OCI-LY3 (cell line): Measurements from ENCODE around the gene MLNR.

Experiments used
- H2AFZ ChIP-seq: fragments of 200-600, 300-600 bp; shearing (Covaris generic); 2 replicates; pipeline ENCODE4 v1.6.0; 2014; ENCODE audit warnings: antibody characterized with exemption, low read depth, low read length
- H3K27ac ChIP-seq: fragments of 200-600, 300-600 bp; sonication (generic); 2 replicates; pipeline ENCODE4 v1.5.1; 2014; ENCODE audit warnings: mild to moderate bottlenecking, low read length, moderate library complexity, mixed read lengths
- H3K27me3 ChIP-seq: fragments of 200-600, 300-600 bp; sonication (generic); 2 replicates; pipeline ENCODE4 v1.6.1; 2014; ENCODE audit warnings: low read depth, low read length, mixed read lengths
- H3K36me3 ChIP-seq: fragments of 200-600, 300-600 bp; sonication (generic); replicated peaks from 2 replicates; pipeline ENCODE3; 2014; ENCODE audit warnings: low read depth, low read length, mixed read lengths
- H3K4me1 ChIP-seq: fragments of 300-600, 200-600 bp; sonication (generic); 2 replicates; pipeline ENCODE4 v1.6.1; 2014; ENCODE audit warnings: low read length, mixed read lengths
- H3K4me2 ChIP-seq: fragments of 200-600, 300-600 bp; sonication (generic); 2 replicates; pipeline ENCODE4 v1.6.1; 2014; ENCODE audit warnings: low read length, mixed read lengths
- H3K4me3 ChIP-seq: fragments of 300-600, 200-600 bp; sonication (generic); 2 replicates; pipeline ENCODE4 v1.5.1; 2014; ENCODE audit warnings: antibody characterized with exemption, mild to moderate bottlenecking, low read length, moderate library complexity
- H3K79me2 ChIP-seq: fragments of 300-600, 200-600 bp; shearing (Covaris generic); 2 replicates; pipeline ENCODE4 v1.6.1; 2014; ENCODE audit warnings: mild to moderate bottlenecking, low read length, mixed read lengths
- H3K9ac ChIP-seq: fragments of 300-600, 200-600 bp; shearing (Covaris generic); 2 replicates; pipeline ENCODE4 v1.6.0; 2014; ENCODE audit warnings: mild to moderate bottlenecking, low read length, moderate library complexity
- H3K9me3 ChIP-seq: fragments of 200-600, 300-600 bp; shearing (Covaris generic); 2 replicates; pipeline ENCODE4 v1.6.1; 2014; ENCODE audit warnings: low read length, mixed read lengths; ENCODE audit not compliant: insufficient read depth
- H4K20me1 ChIP-seq: fragments of 200-600, 300-600 bp; sonication (generic); 2 replicates; pipeline ENCODE4 v1.6.1; 2016; ENCODE audit warnings: low read length, mixed read lengths; ENCODE audit not compliant: insufficient read depth
- EZH2phosphoT487 ChIP-seq: fragments of 200-600 bp; shearing (Covaris generic); IDR thresholded peaks from 2 replicates; pipeline ENCODE4 v1.6.1; 2018; ENCODE audit warnings: antibody characterized with exemption, mixed run types, low read depth
- TF ChIP-seq, protein P1 (sequence below): fragments of 200-600, 300-600 bp; sonication (generic); IDR thresholded peaks from 2 replicates; pipeline ENCODE4 v1.5.1; 2014; ENCODE audit warnings: antibody characterized with exemption, low read length, low read depth

MLNR gene, protein sequence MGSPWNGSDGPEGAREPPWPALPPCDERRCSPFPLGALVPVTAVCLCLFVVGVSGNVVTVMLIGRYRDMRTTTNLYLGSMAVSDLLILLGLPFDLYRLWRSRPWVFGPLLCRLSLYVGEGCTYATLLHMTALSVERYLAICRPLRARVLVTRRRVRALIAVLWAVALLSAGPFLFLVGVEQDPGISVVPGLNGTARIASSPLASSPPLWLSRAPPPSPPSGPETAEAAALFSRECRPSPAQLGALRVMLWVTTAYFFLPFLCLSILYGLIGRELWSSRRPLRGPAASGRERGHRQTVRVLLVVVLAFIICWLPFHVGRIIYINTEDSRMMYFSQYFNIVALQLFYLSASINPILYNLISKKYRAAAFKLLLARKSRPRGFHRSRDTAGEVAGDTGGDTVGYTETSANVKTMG

DNA sequence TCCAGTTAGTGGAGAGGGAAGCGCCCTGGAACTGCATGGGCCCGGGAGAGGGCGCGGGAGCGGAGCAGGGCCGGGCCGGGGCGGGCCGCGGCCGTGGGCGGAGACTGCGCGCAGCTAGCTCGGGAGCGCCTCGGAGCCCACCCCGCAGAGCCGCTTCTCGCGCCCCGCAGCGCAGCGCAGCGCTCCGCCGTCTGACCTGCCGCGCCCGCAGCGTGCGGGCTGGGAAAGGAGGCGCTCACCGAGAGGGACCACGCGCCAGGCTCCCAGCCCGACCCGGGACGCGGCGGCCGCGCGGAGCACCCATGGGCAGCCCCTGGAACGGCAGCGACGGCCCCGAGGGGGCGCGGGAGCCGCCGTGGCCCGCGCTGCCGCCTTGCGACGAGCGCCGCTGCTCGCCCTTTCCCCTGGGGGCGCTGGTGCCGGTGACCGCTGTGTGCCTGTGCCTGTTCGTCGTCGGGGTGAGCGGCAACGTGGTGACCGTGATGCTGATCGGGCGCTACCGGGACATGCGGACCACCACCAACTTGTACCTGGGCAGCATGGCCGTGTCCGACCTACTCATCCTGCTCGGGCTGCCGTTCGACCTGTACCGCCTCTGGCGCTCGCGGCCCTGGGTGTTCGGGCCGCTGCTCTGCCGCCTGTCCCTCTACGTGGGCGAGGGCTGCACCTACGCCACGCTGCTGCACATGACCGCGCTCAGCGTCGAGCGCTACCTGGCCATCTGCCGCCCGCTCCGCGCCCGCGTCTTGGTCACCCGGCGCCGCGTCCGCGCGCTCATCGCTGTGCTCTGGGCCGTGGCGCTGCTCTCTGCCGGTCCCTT lies at the start of gene MLNR:
Gene MLNR (plus strand): TSS at position 303 of the 820 bp plus-strand sequence. CDS start 0 bp downstream, at position 303.
- H4K20me1 ChIP-seq: no peaks in the 10 kb centered on the region
- peaks cover under 1% of the 10 kb centered on the region for H3K4me1 ChIP-seq
- H3K4me2 ChIP-seq: no peak within 1 kb of the TSS
- no peaks in the 10 kb centered on the region for H3K79me2 ChIP-seq
- H3K9me3 ChIP-seq: no peaks in the 10 kb centered on the region
- peaks cover 8% of the 10 kb centered on the region; the same call in 1 of the 2 replicates for H3K27me3 ChIP-seq
- no peak within 1 kb of the TSS for H3K4me3 ChIP-seq
- no peaks in the 10 kb centered on the region for H3K36me3 ChIP-seq
- H2AFZ ChIP-seq: no peak within 1 kb of the TSS
- no peak within 1 kb of the TSS for H3K27ac ChIP-seq
- TF ChIP-seq, protein P1, sequence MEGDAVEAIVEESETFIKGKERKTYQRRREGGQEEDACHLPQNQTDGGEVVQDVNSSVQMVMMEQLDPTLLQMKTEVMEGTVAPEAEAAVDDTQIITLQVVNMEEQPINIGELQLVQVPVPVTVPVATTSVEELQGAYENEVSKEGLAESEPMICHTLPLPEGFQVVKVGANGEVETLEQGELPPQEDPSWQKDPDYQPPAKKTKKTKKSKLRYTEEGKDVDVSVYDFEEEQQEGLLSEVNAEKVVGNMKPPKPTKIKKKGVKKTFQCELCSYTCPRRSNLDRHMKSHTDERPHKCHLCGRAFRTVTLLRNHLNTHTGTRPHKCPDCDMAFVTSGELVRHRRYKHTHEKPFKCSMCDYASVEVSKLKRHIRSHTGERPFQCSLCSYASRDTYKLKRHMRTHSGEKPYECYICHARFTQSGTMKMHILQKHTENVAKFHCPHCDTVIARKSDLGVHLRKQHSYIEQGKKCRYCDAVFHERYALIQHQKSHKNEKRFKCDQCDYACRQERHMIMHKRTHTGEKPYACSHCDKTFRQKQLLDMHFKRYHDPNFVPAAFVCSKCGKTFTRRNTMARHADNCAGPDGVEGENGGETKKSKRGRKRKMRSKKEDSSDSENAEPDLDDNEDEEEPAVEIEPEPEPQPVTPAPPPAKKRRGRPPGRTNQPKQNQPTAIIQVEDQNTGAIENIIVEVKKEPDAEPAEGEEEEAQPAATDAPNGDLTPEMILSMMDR: no peak
- no peak for TF ChIP-seq EZH2phosphoT487
- H3K9ac ChIP-seq: no peak within 1 kb of the TSS

DNA sequence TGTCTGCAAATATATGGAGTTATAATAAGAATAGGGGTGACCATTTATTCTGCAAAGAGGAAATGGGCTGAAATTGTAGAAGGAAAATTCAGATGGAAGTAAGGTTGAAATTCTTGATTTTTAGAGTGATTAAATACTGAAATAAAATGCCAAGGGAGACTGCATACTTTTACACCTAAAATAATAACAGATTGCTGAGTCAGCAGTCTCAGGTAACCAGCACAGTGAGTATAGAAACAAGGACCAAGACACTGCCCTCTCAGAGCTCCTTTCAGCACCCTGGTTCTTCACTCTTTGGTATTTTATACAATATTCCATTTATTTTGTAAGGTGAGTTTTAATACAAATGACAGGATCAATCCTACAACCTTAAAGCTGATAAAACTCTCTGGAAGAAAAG lies 48.8 kb upstream of the MLNR start:
- Histone ChIP-seq H3K9ac (no peak overlapping the region), H3K4me1 (no peaks in the 10 kb centered on the region), H3K9me3 (no peaks in the 10 kb centered on the region), H2AFZ (no peak overlapping the region), H3K79me2 (no peaks in the 10 kb centered on the region), H3K27me3 (no peaks in the 10 kb centered on the region), H3K27ac (no peak overlapping the region), H3K4me2 (no peak overlapping the region), H3K36me3 (peaks cover 14% of the 10 kb centered on the region), H4K20me1 (no peaks in the 10 kb centered on the region), H3K4me3 (no peak overlapping the region)
- no peak for TF ChIP-seq EZH2phosphoT487
- TF ChIP-seq, protein P1: no peak

- Histone ChIP-seq H3K4me2 (no peak overlapping the region), H3K4me3 (no peak overlapping the region), H3K9me3 (no peaks in the 10 kb centered on the region), H3K27me3 (no peaks in the 10 kb centered on the region), H3K36me3 (peaks cover 32% of the 10 kb centered on the region), H3K27ac (no peak overlapping the region), H3K79me2 (no peaks in the 10 kb centered on the region), H3K4me1 (peaks cover 12% of the 10 kb centered on the region), H3K9ac (no peak overlapping the region), H4K20me1 (no peaks in the 10 kb centered on the region), H2AFZ (no peak overlapping the region)
- TF ChIP-seq EZH2phosphoT487: no peak
- TF ChIP-seq, protein P1: no peak
Observed at GRCh38 chr13:49183672-49184325, 36.3 kb upstream of the MLNR start.
